ENCODE data around the gene RAB27B. TPM values are rescaled to one million over a fixed set of nuclear protein-coding genes. Genes with fewer than 3 reads are reported as not detected.

The RAB27B gene
- total and polyA plus RNA-seq, 10 donors = 0.26 to 6.6 (median 3.4) TPM

DNA sequence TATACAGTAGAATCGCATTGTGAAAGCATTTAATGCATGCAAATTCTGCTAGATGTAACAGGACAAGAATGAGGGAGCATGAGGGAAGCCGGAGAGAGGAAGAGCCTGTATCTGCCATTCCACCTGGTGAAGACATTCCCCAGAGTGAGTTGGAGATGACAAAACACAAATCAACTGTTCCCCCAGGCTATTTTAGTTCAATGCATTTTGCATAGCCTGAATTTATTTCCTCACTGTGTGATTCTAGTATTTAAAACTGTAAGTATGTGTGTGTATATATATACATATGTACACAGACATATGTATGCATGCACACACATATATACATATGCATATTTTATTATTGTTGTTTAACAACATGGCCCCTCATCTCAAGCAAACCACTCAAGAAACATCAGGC, 76.3 kb downstream of the RAB27B start:
- Histone ChIP-seq H3K36me3 (no peaks in the 10 kb centered on the region), H3K27ac (no peak overlapping the region), H3K4me3 (no peak overlapping the region), H3K4me1 (no peaks in the 10 kb centered on the region), H3K27me3 (replicated peaks in 1 of 7) (no peaks in the 10 kb centered on the region), H3K9me3 (no peaks in the 10 kb centered on the region)
- 85 to 92% (median 91%) methylated on average over 2 of the region's 2 CpGs for WGBS, 5 donors
- DNase-seq = no peak
- intact Hi-C loops (cut with DNase I; ENCODE audit: low total_unique reads) = no loop called here
- TF ChIP-seq POLR2AphosphoS5 (IDR thresholded peaks at IDR 0.05) (no peak), POLR2A (IDR thresholded peaks at IDR 0.05) (no peak)
- TF ChIP-seq, protein P1, sequence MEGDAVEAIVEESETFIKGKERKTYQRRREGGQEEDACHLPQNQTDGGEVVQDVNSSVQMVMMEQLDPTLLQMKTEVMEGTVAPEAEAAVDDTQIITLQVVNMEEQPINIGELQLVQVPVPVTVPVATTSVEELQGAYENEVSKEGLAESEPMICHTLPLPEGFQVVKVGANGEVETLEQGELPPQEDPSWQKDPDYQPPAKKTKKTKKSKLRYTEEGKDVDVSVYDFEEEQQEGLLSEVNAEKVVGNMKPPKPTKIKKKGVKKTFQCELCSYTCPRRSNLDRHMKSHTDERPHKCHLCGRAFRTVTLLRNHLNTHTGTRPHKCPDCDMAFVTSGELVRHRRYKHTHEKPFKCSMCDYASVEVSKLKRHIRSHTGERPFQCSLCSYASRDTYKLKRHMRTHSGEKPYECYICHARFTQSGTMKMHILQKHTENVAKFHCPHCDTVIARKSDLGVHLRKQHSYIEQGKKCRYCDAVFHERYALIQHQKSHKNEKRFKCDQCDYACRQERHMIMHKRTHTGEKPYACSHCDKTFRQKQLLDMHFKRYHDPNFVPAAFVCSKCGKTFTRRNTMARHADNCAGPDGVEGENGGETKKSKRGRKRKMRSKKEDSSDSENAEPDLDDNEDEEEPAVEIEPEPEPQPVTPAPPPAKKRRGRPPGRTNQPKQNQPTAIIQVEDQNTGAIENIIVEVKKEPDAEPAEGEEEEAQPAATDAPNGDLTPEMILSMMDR (IDR thresholded peaks at IDR 0.05 in 8 of 11, conservative IDR thresholded peaks at IDR 0.05 in 3 of 11) = no peak

DNA sequence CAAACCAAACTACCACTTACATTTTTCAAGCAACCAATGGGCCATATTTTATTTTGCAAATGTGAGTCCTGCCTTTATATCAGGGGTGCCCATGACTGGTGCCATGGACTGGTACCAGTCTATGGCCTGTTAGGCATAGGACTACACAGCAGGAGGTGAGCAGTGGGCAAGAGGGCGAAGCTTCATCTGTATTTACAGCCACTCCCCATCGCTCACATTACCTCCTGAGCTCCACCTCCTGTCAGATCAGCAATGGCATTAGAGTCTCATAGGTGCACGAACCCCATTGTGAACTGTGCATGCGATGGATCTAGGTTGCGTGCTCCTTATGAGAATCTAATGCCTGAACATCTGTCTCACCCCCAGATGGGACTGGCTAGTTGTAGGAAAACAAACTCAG, 77.4 kb downstream of the RAB27B start:
- 79 to 98% (median 93%) methylated on average over 5 of the region's 5 CpGs for WGBS, 5 donors

DNA sequence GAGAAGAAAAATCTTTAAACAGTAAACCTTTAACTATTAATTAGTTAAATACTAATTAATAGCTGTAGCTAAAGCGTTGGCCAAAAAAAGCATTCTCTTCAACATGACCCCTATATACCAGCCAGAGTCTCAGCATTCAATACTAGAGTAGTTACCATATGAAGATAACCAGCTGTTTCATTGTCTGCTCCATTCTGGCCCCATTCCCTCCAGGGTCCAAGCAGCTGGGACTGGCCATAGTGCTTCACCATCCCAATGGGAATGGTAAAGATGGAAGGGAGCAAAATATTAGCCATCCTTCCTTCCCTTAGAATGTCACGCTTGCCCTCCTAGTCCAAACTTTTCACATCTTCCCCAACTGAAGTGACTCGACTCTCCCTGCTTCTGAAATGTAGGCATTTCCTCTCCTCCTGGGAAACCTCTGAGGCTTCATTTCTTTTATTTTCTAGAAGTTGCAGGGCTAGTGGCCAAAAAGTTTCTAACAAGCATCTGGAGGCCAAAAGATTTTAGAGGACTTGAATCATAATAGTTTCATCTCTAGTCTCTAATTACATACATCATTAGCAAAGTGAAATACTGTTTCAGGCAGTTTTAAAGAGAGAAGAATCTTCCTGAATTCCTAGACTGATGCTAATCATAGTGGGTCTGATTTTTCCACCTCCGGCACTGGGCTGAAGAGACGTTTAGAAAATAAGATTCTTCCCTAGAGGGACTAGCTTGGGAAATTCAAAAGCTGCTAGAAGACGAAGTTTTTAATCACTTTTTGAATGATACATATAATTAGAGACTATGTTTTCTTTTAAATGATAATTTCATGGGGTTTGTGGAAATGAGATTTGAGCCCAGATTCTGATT, 78.3 kb downstream of the RAB27B start:
- no peak for DNase-seq
- Histone ChIP-seq H3K27ac (no peak overlapping the region), H3K4me3 (no peak overlapping the region), H3K9me3 (no peaks in the 10 kb centered on the region), H3K27me3 (replicated peaks in 1 of 7) (no peaks in the 10 kb centered on the region), H3K4me1 (no peaks in the 10 kb centered on the region), H3K36me3 (no peaks in the 10 kb centered on the region)
- TF ChIP-seq POLR2AphosphoS5 (IDR thresholded peaks at IDR 0.05) (no peak), POLR2A (IDR thresholded peaks at IDR 0.05) (no peak)
- TF ChIP-seq, protein P1 (IDR thresholded peaks at IDR 0.05 in 8 of 11, conservative IDR thresholded peaks at IDR 0.05 in 3 of 11) = no peak
- 73 to 79% (median 75%) methylated on average over 5 to 6 of the region's 6 CpGs for WGBS, 5 donors
- intact Hi-C loops (cut with DNase I; ENCODE audit: low total_unique reads) = no loop called here

More for the DNA sequence above, 77.4 kb downstream of the RAB27B start:
- H3K9me3 ChIP-seq = no peaks in the 10 kb centered on the region
- H3K4me1 ChIP-seq = no peaks in the 10 kb centered on the region
- no peaks in the 10 kb centered on the region for H3K27me3 ChIP-seq (replicated peaks in 1 of 7)
- no peak overlapping the region for H3K27ac ChIP-seq
- H3K36me3 ChIP-seq = no peaks in the 10 kb centered on the region
- no peak for DNase-seq
- intact Hi-C loops (cut with DNase I; ENCODE audit: low total_unique reads) = no loop called here
- H3K4me3 ChIP-seq = no peak overlapping the region
- TF ChIP-seq, protein P1 (IDR thresholded peaks at IDR 0.05 in 8 of 11, conservative IDR thresholded peaks at IDR 0.05 in 3 of 11) = no peak
- TF ChIP-seq POLR2A (IDR thresholded peaks at IDR 0.05) (no peak), POLR2AphosphoS5 (IDR thresholded peaks at IDR 0.05) (no peak)

DNA sequence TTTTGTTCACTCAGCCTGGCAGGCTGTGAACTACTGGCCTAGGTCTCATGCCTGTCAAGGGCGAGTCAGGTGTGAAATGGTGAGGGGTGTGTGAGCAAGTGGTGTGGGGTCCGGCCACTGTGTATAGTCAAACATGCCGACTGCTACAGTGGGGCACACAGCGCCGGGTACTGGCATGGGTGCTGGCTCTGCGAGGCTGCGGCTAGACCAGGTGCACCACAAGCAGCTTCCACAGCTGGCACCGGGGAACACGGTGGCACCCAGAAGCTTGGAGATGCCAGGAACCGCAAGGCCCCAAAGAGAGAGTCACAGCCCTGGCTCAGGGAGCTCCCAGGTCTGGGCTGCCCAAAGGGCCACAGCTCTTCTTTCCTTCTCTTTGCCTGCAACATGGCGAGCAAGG, 81.3 kb downstream of the RAB27B start:
- intact Hi-C loops (cut with DNase I; ENCODE audit: low total_unique reads) = no loop called here
- TF ChIP-seq POLR2AphosphoS5 (IDR thresholded peaks at IDR 0.05) = no peak
- H3K9me3 ChIP-seq = no peaks in the 10 kb centered on the region

More for the DNA sequence above, 81.3 kb downstream of the RAB27B start:
- Histone ChIP-seq H3K36me3 (no peaks in the 10 kb centered on the region), H3K27me3 (replicated peaks in 1 of 7) (no peaks in the 10 kb centered on the region), H3K4me3 (no peak overlapping the region), H3K27ac (no peak overlapping the region), H3K4me1 (no peaks in the 10 kb centered on the region)
- 77 to 89% (median 86%) methylated on average over 7 to 11 of the region's 11 CpGs for WGBS, 5 donors
- peak; percentile 63 for DNase-seq
